A549 (cell line): Measurements from ENCODE around the gene TPRG1. TPM values are rescaled to one million over a fixed set of nuclear protein-coding genes. Genes with fewer than 3 reads are reported as not detected.

Experiments
- ATAC-seq, 2 experiments: fragments of 200-7000 bp in 1 of 2; fragments of >200 bp in 1 of 2; cut with Nextera tagmentation in 1 of 2; cut with Tn5 transposase in 1 of 2; 3 replicates each; pipeline versions ENCODE4 v1.8.0 to v1.9.1; 2018 to 2020; ENCODE audit warnings: mild to moderate bottlenecking in 1 of 2, moderate library complexity in 1 of 2
- CTCF ChIA-PET: fragments of 300-600 bp; sonication (Branson Sonifier 250); formaldehyde crosslinking; extraction: SDS; loops from one replicate; lab custom pipeline; 2021; ENCODE audit warnings: antibody characterized with exemption, inconsistent platforms; lab: Yijun Ruan, JAX
- POLR2A ChIA-PET: fragments of 350-600 bp; formaldehyde crosslinking; extraction: SDS; loops from one replicate; lab custom pipeline; 2021; ENCODE audit warnings: antibody characterized with exemption, inconsistent platforms; lab: Yijun Ruan, JAX
- DNase-seq, 2 experiments: peaks; one replicate each; pipeline versions ENCODE4 v3.0.0 to v3.0.0-alpha.2; 2011 to 2016; ENCODE audit warnings: low read depth in 1 of 2, low spot score in 1 of 2
- FAIRE-seq: peaks from 2 replicates; lab custom pipeline; 2011; peaks lifted over from hg19 to GRCh38; lab: Jason Lieb, UNC
- H3K27ac ChIP-seq, 2 experiments: fragments of >200 bp; sonication (Bioruptor Twin); formaldehyde crosslinking; 3 replicates each; pipeline ENCODE4 v1.5.1; 2016 to 2017
- H3K4me1 ChIP-seq: fragments of >200 bp; sonication (Bioruptor Twin); formaldehyde crosslinking; 3 replicates; pipeline ENCODE4 v1.6.1; 2016
- H3K4me2 ChIP-seq: fragments of >200 bp; sonication (Bioruptor Twin); formaldehyde crosslinking; 3 replicates; pipeline ENCODE4 v1.6.1; 2016
- H3K4me3 ChIP-seq: fragments of >200 bp; sonication (Bioruptor Twin); formaldehyde crosslinking; 3 replicates; pipeline ENCODE4 v1.5.1; 2016
- H3K9me3 ChIP-seq: fragments of >200 bp; sonication (Bioruptor Twin); formaldehyde crosslinking; 3 replicates; pipeline ENCODE4 v1.6.1; 2016
- CEBPB ChIP-seq, 2 experiments: fragments of >200 bp in 1 of 2; sonication (Bioruptor Twin) in 1 of 2; formaldehyde crosslinking in 1 of 2; IDR thresholded peaks; 2 replicates each; pipeline ENCODE4 v1.6.1; 2012 to 2016
- EHMT2 ChIP-seq: fragments of 200-600 bp; sonication (generic); IDR thresholded peaks from 2 replicates; pipeline ENCODE4 v1.6.1; 2016; ENCODE audit warnings: antibody characterized with exemption, low read depth, mild to moderate bottlenecking, moderate library complexity
- EP300 ChIP-seq, 2 experiments: fragments of >200 bp; sonication (Bioruptor Twin); formaldehyde crosslinking; IDR thresholded peaks; 2 replicates in 1 of 2; 3 replicates in 1 of 2; pipeline ENCODE4 v1.6.1; 2016 to 2017
- FOSL2 ChIP-seq, 2 experiments: fragments of 450-650 bp in 1 of 2; fragments of >200 bp in 1 of 2; sonication (Bioruptor Twin) in 1 of 2; formaldehyde crosslinking; IDR thresholded peaks; 2 replicates each; pipeline versions ENCODE4 v1.5.0 to v1.6.1; 2016 to 2020; ENCODE audit warnings: mild to moderate bottlenecking in 1 of 2, moderate library complexity in 1 of 2
- FOXS1 ChIP-seq: fragments of 250-450 bp; sonication (Bioruptor Pico); IDR thresholded peaks from 2 replicates; pipeline ENCODE4 v1.5.0; 2020; ENCODE audit warnings: mild to moderate bottlenecking, moderate library complexity
- GATA3 ChIP-seq: IDR thresholded peaks from 2 replicates; pipeline ENCODE4 v1.6.1; 2012; ENCODE audit warnings: borderline replicate concordance
- HEYL ChIP-seq: fragments of 250-450 bp; sonication (Bioruptor Pico); IDR thresholded peaks from 2 replicates; pipeline ENCODE4 v1.8.0; 2021; ENCODE audit warnings: mild to moderate bottlenecking, moderate library complexity
- HOXA7 ChIP-seq: fragments of 250-450 bp; sonication (Bioruptor Pico); IDR thresholded peaks from 2 replicates; pipeline ENCODE4 v1.5.0; 2020; ENCODE audit warnings: mild to moderate bottlenecking, moderate library complexity
- JUN ChIP-seq, 2 experiments: fragments of >200 bp; sonication (Bioruptor Twin); formaldehyde crosslinking; IDR thresholded peaks; 2 replicates in 1 of 2; 3 replicates in 1 of 2; pipeline ENCODE4 v1.6.1; 2016 to 2017
- JUNB ChIP-seq: fragments of >200 bp; sonication (Bioruptor Twin); formaldehyde crosslinking; IDR thresholded peaks from 2 replicates; pipeline ENCODE4 v1.6.1; 2016
- MYC ChIP-seq: IDR thresholded peaks from 2 replicates; pipeline ENCODE4 v1.6.1; 2012; ENCODE audit warnings: mild to moderate bottlenecking, inconsistent platforms, low read length, improper control_type of control experiment, borderline replicate concordance
- POLR2A ChIP-seq: IDR thresholded peaks from 2 replicates; pipeline ENCODE4 v1.6.1; 2012; ENCODE audit warnings: mild to moderate bottlenecking, low read length
- RAD21 ChIP-seq, 2 experiments: fragments of >200 bp in 1 of 2; sonication (Bioruptor Twin) in 1 of 2; formaldehyde crosslinking in 1 of 2; IDR thresholded peaks in 1 of 2; conservative IDR thresholded peaks in 1 of 2; 2 replicates in 1 of 2; 3 replicates in 1 of 2; pipeline ENCODE4 v1.6.1; 2012 to 2018; ENCODE audit warnings: inconsistent platforms in 1 of 2
- SMC3 ChIP-seq: fragments of >200 bp; sonication (Bioruptor Twin); formaldehyde crosslinking; IDR thresholded peaks from 3 replicates; pipeline ENCODE4 v1.6.1; 2018; ENCODE audit warnings: inconsistent platforms
- ZSCAN20 ChIP-seq: fragments of 250-450 bp; sonication (Bioruptor Pico); IDR thresholded peaks from 2 replicates; pipeline ENCODE4 v1.8.0; 2022; ENCODE audit warnings: mild to moderate bottlenecking, moderate library complexity
- WGBS: methylation state at CpG from one replicate; pipeline ENCODE4 v1.1.6; 2017; ENCODE audit errors: missing lambda C conversion rate; 5-methylcytosine and 5-hydroxymethylcytosine counted together
- polyA plus RNA-seq, 4 experiments: library from polyadenylated mRNA; depleted of rRNA in 3 of 4; stranded (reverse); fragments of >200 nt; fragmentation: RNase III in 1 of 4; extraction: RNeasy Plus Mini Kit Qiagen cat#74134 plus additional on column Dnase treatment in 1 of 4; gene quantifications; 2 replicates in 3 of 4; 3 replicates in 1 of 4; pipeline ENCODE4 v1.2.3, GENCODE V29; 2011 to 2017
- TF ChIP-seq, protein P1 (sequence below): fragments of 450-650 bp; IDR thresholded peaks from 2 replicates; pipeline ENCODE4 v1.6.1; 2014; ENCODE audit warnings: antibody characterized with exemption
- TF ChIP-seq, protein P2 (sequence below): IDR thresholded peaks from 2 replicates; pipeline ENCODE4 v1.6.1; 2012
- TF ChIP-seq, protein P3 (sequence below): fragments of >200 bp; sonication (Bioruptor Twin); formaldehyde crosslinking; IDR thresholded peaks from 3 replicates; pipeline ENCODE4 v1.6.1; 2016
- TF ChIP-seq, protein P4 (sequence below): IDR thresholded peaks from 2 replicates; pipeline ENCODE4 v1.6.1; 2012

TPRG1 gene
- polyA plus RNA-seq, 2 of the 4 experiments (the other 2 are of a cell fraction) = 0.21 to 1.1 TPM

DNA sequence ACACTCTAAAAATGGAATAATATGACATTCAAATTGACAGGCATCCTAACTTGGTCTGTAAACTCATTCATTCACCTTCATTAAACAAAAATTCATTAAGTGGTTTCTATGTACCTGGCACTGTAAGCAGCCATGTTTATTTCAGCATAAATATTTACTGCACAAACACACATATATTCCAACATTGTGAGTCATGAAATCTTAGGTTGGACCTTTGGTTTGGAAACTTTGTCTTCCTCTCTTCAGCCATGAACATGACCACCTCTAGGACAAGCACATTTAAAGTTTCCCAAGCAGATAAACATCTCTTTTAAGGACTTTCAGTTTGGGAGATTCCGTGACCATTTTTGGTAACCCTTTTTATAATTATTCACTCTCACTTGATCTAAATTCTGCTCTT, 131.8 kb downstream of the TPRG1 start:
- no peak overlapping the region for H3K4me3 ChIP-seq
- CTCF ChIA-PET = interaction anchor here (1.5 kb wide), 1 partner anchor 10 kb away, joined by 4 read pairs; no protein-coding TSS in a partner anchor

DNA sequence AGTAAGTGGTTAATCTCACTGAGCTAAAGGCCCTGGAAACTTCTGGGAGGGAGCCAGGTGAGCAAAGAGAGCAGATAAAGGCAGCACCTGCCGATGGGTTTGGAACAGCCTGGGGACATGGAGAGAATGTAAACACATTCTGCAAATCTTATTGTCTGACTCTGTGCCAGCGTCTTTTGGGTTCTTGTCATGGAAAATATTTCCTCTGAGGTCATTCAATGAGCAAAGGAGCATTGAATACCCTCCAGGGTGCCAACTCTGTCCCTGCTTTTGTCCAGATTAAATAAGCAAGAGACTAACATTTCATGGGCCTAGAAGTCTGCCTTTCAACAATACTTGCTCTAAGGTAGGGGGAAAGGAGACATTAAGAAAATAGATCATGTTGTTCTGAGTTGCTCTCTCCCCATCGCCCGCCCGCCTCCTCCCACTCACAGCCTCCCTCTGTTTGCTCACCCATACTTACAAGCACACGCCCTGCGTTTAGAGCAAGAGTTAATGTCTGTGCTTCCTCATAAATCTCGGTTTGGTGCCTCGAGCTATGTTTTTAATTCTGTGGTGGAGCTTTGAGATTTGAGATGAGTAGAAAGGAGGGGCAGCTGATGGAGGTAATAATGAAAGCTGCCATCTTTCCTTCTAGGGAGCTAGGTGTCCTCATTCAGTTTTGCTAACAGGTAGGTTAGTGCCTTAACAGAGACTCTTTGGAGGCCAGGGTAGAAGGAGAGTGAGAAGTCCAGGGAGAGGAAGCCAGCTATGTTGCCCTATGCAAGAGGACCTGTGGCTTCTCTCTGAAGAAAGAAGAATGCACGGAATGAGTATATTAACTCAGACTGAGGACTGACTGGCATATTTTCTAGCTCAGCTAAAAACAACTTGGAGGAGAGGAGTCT, 132.9 kb downstream of the TPRG1 start:
- TF ChIP-seq JUNB (peak; percentile 40), CEBPB (IDR thresholded peaks at IDR 0.05) (peak; percentile 20 to 31; a peak in 2 of 4 replicates), MYC (no peak), JUN (IDR thresholded peaks at IDR 0.05) (peak; percentile 61 to 72; a peak in 4 of 5 replicates), POLR2A (no peak), SMC3 (peak; percentile 30), EP300 (IDR thresholded peaks at IDR 0.05) (peak; percentile 84 to 90; a peak in 4 of 5 replicates), HEYL (CRISPR knock-in tag) (no peak), RAD21 (conservative IDR thresholded peaks at IDR 0.05 in 1 of 2, IDR thresholded peaks at IDR 0.05 in 1 of 2) (peak; percentile 6 to 37; a peak in 2 of 5 replicates), FOSL2 (IDR thresholded peaks at IDR 0.05) (no peak), FOSL2 (CRISPR knock-in tag; IDR thresholded peaks at IDR 0.05) (peak; percentile 52), FOXS1 (CRISPR knock-in tag) (no peak), GATA3 (peak; percentile 88), HOXA7 (CRISPR knock-in tag) (no peak)
- TF ChIP-seq, protein P1, sequence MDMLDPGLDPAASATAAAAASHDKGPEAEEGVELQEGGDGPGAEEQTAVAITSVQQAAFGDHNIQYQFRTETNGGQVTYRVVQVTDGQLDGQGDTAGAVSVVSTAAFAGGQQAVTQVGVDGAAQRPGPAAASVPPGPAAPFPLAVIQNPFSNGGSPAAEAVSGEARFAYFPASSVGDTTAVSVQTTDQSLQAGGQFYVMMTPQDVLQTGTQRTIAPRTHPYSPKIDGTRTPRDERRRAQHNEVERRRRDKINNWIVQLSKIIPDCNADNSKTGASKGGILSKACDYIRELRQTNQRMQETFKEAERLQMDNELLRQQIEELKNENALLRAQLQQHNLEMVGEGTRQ = no peak
- TF ChIP-seq, protein P2, sequence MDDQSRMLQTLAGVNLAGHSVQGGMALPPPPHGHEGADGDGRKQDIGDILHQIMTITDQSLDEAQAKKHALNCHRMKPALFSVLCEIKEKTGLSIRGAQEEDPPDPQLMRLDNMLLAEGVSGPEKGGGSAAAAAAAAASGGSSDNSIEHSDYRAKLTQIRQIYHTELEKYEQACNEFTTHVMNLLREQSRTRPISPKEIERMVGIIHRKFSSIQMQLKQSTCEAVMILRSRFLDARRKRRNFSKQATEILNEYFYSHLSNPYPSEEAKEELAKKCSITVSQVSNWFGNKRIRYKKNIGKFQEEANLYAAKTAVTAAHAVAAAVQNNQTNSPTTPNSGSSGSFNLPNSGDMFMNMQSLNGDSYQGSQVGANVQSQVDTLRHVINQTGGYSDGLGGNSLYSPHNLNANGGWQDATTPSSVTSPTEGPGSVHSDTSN = peak; percentile 30; the same call in 1 of the 2 replicates
- TF ChIP-seq, protein P3, sequence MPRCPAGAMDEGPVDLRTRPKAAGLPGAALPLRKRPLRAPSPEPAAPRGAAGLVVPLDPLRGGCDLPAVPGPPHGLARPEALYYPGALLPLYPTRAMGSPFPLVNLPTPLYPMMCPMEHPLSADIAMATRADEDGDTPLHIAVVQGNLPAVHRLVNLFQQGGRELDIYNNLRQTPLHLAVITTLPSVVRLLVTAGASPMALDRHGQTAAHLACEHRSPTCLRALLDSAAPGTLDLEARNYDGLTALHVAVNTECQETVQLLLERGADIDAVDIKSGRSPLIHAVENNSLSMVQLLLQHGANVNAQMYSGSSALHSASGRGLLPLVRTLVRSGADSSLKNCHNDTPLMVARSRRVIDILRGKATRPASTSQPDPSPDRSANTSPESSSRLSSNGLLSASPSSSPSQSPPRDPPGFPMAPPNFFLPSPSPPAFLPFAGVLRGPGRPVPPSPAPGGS = peak; percentile 80; the same call in 1 of the 3 replicates
- TF ChIP-seq, protein P4, sequence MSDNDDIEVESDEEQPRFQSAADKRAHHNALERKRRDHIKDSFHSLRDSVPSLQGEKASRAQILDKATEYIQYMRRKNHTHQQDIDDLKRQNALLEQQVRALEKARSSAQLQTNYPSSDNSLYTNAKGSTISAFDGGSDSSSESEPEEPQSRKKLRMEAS = peak; percentile 34; the same call in 1 of the 2 replicates
- POLR2A ChIA-PET = interaction anchor here (0.9 to 1.8 kb wide), 3 partner anchors 20 to 88 kb away, joined by 6 to 13 read pairs (median 11); no protein-coding TSS in a partner anchor
- Histone ChIP-seq H3K4me3 (no peak overlapping the region), H3K4me2 (peak overlapping the region; percentile 80), H3K9me3 (no peaks in the 10 kb centered on the region), H3K4me1 (peaks cover 36% of the 10 kb centered on the region), H3K27ac (peak overlapping the region; percentile 88 to 95)
- WGBS = under 1% methylated on average over 10 of the region's 10 CpGs
- ATAC-seq (peak; percentile 95 to 97), FAIRE-seq (no peak), DNase-seq (peak; percentile 72 to 95)
- CTCF ChIA-PET = interaction anchor here (1.5 kb wide), 1 partner anchor 29 kb away, joined by 4 read pairs; no protein-coding TSS in a partner anchor

More for the DNA sequence above, 131.8 kb downstream of the TPRG1 start:
- TF ChIP-seq ZSCAN20 (CRISPR knock-in tag) (no peak), FOSL2 (IDR thresholded peaks at IDR 0.05) (no peak), FOSL2 (CRISPR knock-in tag; IDR thresholded peaks at IDR 0.05) (peak; percentile 75), EHMT2 (no peak)
- TF ChIP-seq, protein P2 = no peak
- Histone ChIP-seq H3K9me3 (no peaks in the 10 kb centered on the region), H3K4me2 (peak overlapping the region; percentile 80), H3K4me1 (peaks cover 35% of the 10 kb centered on the region), H3K27ac (peak overlapping the region; percentile 88 to 95)
- DNase-seq = peak; percentile 8 to 59
- WGBS = 5% methylated on average over 1 of the region's 1 CpG
- FAIRE-seq = peak; percentile 82
- POLR2A ChIA-PET = no interaction called here
- ATAC-seq = no peak
